Jurkat, Clone E6-1 (cell line): ENCODE data around the gene COASY.
A peak's percentile ranks its signal among the peaks of the same experiment; 100 is the strongest.
"Not testable (repeated sequence)": the region's sequence is repeated elsewhere in the genome, so short reads cannot be mapped to it uniquely, and the experiment has no call there.

Experiments used
- DNase-seq: peaks from one replicate; pipeline ENCODE4 v3.0.0-alpha.2; 2011; ENCODE audit warnings: low read depth, low spot score
- H3K4me3 ChIP-seq: 2 replicates; pipeline ENCODE4 v1.5.1; 2011; ENCODE audit warnings: mild to moderate bottlenecking, low read length, control low read depth, moderate library complexity

COASY gene

DNA sequence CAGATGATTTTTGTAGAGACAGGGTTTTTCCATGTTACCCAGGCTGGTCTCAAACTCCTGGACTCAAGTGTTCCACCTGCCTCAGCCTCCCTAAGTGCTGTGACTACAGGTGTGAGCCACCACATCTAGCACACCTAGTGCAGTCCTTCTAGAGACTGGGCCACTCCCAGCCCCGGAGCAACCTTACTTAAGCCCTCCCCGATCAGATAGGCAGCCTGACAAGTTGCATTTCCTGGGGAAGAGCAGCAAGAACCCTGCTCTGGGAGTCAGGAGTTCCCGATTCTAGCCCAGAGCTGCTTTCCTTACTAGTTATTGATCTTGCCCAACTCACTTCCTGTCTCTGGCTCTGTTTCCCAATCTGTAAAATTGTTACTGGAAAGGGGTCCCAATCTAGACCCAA lies 32.9 kb upstream of the COASY start:
- no peak for DNase-seq
- no peak overlapping the region for H3K4me3 ChIP-seq

DNA sequence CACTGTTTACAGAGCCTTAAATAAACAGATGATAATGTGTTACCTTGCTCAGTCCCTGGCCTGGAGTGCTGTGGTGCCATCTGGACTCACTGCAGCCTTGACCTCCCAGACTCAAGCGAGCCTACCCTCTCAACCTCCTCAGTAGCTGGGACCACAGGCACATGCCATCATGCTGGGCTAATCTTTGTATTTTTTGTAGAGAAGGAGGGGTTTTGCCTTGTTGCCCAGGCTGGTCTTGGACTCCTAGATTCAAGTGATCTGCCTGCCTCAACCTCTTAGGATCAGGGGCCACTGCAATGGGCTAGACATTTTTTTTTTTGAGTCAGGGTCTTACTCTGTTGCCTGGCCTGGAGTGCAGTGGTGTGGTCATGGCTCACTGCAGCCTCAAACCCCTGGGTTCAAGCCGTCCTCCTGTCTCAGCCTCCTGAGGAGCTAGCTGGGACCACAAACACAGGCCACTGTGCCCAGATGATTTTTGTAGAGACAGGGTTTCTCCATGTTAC lies 30.9 kb upstream of the COASY start:
- DNase-seq = no peak
- no peak overlapping the region for H3K4me3 ChIP-seq

DNA sequence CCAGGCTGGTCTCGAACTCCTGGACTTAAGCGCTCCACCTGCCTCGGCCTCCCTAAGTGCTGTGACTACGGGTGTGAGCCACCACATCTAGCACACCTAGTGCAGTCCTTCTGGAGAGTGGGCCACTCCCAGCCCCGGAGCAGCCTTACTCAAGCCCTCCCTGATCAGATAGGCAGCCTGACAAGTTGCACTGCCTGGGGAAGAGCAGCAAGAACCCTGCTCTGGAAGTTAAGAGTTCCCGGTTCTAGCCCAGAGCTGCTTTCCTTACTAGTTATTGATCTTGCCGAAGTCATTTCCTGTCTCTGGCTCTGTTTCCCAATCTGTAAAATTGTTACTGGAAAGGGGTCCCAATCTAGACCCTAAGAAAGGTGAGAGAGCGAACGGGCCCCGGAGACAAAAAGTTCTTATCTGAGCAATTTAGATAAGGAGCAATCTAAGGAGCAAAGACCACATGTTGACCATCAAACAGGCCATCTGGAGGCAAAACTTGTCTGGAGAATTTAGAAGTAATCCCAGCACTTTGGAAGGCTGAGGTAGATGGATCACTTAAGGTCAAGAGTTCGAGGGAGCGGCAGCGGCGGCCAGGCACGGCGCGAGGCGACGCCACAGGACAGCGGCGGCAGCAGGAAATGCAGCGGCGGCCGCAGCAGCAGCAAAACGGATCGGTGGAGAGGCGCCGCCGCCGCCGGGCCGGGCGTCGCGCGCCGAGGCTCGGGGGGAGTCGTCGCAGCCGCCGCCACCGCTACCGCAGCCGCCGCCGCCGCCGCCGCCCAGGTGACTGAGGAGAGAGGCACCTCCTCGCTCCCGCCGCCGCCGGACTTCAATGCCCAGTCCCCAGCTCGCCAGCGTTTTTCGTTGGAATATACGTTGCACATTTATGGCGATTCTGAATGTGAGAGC lies 30.2 kb upstream of the COASY start:
- peak overlapping the region; percentile 47 for H3K4me3 ChIP-seq
- no peak for DNase-seq

DNA sequence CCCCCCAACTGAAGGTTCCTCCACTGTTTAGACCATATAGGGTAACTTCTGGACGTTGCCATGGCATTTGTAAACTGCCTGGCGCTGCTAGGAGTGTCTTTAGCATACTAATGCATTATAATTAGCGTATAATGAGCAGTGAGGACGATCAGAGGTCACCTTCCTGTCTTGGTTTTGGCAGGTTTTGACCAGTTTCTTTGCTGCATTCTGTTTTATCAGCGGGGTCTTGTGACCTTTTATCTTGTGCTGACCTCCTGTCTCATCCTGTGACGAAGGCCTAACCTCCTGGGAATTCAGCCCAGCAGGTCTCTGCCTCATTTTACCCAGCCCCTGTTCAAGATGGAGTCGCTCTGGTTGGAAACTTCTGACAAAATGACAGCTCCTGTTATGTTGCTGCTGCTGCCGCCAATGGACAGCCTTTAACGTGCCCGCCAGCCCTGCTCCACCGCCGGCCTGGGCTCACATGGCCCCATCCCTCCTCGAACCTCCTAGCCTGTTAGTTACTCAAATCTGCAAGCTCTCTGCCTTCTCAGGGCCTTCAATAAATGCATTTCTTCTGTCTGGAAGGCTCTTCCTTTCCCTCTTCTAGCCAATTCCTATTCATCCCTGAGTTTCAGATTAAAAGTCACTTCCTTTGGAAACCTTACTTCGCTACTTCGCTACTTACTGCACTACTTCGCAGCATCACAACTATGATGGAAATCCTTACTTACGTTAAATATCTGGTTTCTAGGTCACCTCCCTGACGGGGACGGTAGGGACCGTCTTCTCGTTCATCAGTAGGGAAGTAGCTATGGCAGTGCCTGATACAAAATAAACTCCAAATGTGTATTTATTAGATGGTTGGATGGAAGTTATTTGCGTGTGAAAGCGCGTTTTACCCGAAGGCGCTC lies 26.5 kb upstream of the COASY start:
- no peak for DNase-seq
- H3K4me3 ChIP-seq = peak overlapping the region; percentile 58

DNA sequence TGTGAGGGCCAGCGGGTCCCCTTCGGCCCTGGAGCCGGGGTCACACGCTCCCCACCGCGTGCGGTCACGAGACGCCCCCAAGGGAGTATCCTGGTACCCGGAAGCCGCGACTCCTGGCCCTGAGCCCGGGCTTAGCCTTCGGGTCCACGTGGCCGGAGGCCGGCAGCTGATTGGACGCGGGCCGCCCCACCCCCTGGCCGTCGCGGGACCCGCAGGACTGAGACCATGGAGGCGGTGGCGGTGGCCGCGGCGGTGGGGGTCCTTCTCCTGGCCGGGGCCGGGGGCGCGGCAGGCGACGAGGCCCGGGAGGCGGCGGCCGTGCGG lies 25.9 kb upstream of the COASY start, which contains the start of gene NAGLU:
Gene NAGLU (plus strand): TSS at position 194 of the 324 bp plus-strand sequence. CDS start 32 bp downstream, at position 226.
- H3K4me3 ChIP-seq = peak within 1 kb of the TSS; percentile 58
- DNase-seq = peak; percentile 44

DNA sequence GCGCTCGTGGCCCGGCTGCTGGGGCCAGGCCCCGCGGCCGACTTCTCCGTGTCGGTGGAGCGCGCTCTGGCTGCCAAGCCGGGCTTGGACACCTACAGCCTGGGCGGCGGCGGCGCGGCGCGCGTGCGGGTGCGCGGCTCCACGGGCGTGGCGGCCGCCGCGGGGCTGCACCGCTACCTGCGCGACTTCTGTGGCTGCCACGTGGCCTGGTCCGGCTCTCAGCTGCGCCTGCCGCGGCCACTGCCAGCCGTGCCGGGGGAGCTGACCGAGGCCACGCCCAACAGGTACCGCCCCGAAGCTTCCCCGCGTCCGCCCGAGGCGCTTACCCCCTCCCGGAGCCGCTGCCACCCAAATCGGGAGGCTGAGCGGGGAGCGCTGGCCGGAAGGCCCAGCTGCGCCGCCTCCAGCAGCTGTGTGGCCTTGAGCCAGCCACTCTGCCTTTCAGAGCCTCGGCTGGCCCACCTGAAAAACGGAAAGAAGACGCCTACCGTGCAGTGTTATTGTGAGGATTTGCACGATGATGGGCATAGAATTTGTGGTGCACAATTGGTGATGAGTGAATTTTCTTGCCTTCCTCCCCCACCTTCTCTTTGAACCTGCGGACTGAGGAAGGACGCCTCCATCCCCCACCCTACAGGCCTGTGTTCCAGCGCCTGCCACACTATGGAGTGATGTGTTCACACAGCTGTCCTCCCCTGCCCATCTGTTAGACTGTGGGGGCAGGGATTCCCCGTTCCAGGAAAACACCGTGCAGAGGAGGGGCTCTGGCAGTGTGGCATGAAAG lies 25.4 kb upstream of the COASY start:
- H3K4me3 ChIP-seq = peak overlapping the region; percentile 58
- no peak for DNase-seq

DNA sequence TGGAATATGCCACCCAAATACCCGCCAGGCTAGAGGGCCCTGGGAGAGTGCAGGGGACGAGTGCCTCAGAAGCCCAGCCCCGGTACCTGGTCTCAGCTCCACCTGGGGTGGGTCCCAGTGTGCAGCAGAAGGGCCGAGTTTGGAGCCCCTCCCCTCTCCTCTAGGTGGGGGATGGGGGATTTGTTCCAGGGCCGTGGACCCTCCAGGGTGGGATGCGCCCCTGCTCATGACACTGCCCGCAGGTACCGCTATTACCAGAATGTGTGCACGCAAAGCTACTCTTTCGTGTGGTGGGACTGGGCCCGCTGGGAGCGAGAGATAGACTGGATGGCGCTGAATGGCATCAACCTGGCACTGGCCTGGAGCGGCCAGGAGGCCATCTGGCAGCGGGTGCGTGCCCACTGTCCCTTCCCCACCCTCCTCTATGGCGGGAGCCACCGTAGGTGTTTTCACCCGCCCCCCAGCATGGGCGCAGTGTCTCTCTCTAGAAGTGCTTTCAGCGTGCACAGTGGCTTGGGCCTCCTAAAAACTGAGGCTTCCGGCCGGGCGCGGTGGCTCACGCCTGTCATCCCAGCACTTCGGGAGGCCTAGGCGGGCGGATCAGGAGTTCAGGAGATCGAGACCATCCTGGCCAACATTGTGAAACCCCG lies 24.7 kb upstream of the COASY start:
- DNase-seq = no peak
- peak overlapping the region; percentile 58 for H3K4me3 ChIP-seq

DNA sequence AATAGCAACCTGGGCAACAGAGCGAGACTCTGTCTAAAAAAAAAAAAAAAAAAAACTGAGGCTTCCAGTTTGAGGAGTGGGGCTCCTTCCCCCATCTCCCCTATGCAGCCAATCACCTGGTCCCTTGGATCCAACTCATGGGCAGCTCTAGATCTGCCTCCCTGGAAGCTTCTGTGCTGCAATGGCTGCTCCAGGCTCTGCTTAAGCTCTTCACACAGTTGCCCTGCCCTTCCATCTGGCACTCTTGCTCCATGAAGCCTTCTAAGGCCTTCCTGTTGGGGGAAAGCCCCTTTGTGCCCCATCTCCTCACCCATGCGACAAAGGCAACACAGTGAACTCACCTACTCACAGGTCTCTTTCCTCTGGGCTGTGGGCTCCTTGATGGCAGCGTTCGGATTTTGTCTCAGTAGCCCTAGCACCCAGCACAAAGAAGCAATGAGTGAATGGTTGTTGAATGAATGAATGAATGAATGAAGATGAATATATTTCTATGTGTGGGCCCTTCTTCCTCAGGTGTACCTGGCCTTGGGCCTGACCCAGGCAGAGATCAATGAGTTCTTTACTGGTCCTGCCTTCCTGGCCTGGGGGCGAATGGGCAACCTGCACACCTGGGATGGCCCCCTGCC lies 24.0 kb upstream of the COASY start:
- DNase-seq = no peak
- H3K4me3 ChIP-seq = no peak overlapping the region

DNA sequence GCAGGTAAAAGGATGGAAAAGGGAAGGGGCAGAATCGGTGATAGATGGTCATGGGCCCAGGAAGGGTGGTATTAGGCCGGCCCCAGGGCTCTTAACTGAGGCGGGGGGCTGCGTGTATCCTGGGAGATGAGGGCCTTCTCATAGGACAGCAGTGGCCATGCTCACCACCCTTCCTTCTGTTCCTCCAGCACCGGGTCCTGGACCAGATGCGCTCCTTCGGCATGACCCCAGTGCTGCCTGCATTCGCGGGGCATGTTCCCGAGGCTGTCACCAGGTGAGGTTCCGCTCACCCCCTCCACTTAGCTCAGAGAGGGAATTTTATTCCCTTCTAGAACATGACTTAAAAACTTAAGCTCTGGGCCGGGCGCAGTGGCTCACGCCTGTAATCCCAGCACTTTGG lies 23.5 kb upstream of the COASY start:
- DNase-seq = no peak
- H3K4me3 ChIP-seq = no peak overlapping the region

DNA sequence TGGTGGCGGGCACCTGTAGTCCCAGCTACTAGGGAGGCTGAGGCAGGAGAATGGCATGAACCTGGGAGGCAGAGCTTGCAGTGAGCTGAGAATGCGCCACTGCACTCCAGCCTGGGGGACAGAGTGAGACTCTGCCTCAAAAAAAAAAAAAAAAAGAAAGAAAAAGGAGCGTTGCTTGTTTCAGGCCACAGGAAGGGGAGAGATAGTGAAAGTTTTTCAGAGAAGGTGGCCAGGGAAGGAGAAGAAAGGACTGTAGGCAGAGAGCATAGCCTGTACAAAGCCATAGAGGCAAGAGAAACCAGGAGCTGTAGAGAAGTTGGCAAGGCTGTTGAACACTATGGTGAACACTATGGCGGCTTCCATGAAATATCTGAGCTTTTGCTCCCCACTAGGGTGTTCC lies 21.4 kb upstream of the COASY start:
- not testable (repeated sequence) for H3K4me3 ChIP-seq, DNase-seq

DNA sequence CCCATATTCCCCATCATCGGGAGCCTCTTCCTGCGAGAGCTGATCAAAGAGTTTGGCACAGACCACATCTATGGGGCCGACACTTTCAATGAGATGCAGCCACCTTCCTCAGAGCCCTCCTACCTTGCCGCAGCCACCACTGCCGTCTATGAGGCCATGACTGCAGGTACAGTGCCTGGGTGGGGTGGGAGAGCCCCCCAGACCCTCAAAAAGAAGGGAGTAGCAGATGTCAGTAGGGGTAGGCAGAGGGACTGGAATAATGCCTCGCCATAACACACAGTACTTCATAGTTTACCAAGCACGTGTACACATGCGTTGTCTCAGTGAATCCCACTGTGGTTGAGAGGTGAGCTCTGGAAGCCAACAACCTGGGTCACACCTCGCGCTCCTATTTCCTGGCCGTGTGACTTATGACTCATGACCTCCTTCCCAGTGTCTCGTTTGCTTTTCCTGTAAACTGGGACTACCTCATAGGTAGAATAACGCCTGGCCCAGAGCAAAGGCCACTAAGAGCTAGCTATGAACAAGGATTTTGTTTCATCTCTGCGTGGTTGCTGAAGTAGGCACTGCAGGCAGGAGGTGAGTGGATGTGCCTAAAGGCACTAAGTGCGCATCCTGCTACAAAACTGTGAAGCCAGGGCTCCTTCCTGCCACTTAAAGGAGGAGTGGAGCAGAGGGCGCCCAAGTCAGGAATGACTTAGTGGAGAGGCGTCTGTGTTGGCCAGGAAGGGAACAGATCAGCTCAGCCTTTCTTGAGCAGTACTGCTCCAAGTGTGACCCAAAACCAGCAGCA lies 20.7 kb upstream of the COASY start:
- peak; percentile 81 for DNase-seq
- no peak overlapping the region for H3K4me3 ChIP-seq

DNA sequence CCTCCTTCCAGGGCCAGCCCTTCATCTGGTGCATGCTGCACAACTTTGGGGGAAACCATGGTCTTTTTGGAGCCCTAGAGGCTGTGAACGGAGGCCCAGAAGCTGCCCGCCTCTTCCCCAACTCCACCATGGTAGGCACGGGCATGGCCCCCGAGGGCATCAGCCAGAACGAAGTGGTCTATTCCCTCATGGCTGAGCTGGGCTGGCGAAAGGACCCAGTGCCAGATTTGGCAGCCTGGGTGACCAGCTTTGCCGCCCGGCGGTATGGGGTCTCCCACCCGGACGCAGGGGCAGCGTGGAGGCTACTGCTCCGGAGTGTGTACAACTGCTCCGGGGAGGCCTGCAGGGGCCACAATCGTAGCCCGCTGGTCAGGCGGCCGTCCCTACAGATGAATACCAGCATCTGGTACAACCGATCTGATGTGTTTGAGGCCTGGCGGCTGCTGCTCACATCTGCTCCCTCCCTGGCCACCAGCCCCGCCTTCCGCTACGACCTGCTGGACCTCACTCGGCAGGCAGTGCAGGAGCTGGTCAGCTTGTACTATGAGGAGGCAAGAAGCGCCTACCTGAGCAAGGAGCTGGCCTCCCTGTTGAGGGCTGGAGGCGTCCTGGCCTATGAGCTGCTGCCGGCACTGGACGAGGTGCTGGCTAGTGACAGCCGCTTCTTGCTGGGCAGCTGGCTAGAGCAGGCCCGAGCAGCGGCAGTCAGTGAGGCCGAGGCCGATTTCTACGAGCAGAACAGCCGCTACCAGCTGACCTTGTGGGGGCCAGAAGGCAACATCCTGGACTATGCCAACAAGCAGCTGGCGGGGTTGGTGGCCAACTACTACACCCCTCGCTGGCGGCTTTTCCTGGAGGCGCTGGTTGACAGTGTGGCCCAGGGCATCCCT lies 18.5 kb upstream of the COASY start:
- no peak overlapping the region for H3K4me3 ChIP-seq
- no peak for DNase-seq

DNA sequence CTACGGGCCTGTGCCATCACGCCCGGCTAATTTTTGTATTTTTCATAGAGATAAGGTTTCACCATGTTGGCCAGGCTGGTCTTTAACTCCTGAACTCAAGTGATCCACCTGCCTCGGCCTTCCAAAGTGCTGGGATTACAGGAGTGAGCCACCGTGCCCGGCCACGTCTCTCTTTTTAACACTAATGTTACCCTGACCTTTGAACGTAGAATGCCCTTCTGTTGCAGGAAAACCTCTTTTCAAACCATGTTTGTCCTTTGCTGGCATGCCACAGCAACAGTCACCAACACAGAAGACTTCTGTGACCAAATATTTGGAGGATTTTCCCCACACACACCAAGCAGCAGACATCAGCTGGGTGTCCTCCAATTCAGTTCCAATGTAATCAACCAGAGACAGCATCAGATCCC lies 17.1 kb upstream of the COASY start:
- DNase-seq = no peak
- no peak overlapping the region for H3K4me3 ChIP-seq

DNA sequence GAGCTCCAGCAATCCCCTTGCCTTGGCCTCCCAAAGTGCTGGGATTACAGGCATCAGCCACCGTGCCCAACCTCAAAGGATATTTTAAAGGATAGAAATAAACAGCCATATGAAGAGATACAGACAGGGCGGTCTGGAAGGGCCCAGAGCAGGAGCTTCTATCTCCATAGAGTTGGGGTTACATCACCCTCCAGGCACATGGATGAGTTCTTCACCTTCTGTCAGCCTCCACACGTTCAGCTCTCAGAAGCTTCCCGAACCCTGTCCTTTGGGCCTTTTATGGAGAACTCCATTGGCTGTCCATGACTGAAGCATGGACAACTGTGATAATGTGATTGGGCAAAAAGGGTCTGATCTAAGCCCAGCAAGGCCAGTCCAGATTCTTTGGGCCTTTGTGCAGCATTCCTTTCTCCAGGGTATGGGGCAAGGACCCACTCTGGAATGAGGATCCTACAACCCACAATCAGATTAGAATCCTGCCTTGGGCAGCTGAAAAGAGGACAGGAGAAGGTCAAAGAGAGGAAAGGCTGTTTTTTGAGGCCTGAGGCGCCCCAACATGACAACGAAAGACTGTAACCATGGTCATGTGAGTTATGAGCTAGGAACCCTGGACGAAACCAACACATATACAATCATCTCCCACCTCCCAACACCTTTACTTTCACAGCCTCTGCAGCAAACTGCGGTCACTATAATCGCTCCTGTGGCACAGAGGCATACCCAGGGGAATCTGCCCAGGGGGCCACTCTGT lies 16.0 kb upstream of the COASY start:
- not testable (repeated sequence) for DNase-seq, H3K4me3 ChIP-seq

DNA sequence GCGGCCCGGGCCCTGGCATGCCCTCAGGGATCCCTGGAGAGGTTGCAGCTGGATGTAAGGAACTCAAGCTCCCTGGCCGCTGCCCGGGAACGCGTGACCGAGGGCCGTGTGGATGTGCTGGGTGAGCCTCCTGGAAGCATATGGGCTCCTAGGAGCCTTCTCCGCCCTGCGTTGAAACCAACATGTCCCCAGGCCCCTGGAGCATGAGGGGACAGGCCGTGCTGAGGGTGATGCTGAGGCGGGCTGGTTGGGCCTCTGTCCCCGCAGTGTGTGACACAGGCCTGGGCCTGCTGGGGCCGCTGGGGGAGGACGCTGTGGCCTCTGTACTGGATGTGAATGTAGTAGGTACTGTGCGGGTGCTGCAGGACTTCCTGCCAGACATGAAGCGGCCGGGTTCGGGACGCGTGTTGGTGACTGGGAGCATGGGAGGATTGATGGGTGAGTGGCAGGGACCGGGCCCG lies 14.9 kb upstream of the COASY start:
- no peak overlapping the region for H3K4me3 ChIP-seq
- DNase-seq = no peak

DNA sequence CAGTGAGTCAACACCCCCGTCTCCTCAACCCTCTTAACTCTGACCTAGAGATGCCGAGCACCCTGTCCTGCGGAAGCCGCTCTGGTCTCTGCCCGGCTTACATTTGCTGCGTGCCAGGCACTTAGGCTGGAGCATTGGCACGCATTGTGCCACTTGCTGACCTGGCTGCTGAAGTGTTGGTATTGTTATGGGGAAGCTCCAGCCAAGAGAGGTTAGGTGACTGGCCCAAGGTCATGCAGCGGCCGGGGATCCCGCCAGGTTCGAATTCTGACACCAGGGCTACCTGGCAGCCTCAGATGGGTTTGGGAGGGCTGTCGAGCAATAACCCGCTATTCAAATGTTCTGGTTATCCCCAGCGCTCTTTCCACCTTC lies 14.3 kb upstream of the COASY start:
- H3K4me3 ChIP-seq = no peak overlapping the region
- no peak for DNase-seq
